ENCODE data around the gene PMVK.
"Not testable (repeated sequence)": the region's sequence is repeated elsewhere in the genome, so short reads cannot be mapped to it uniquely, and the experiment has no call there.

The PMVK gene

GRCh38 chr1:154913273-154913672 is 23.2 kb downstream of the PMVK start:
- DNase-seq (ENCODE audit: low spot score): no peak

DNA sequence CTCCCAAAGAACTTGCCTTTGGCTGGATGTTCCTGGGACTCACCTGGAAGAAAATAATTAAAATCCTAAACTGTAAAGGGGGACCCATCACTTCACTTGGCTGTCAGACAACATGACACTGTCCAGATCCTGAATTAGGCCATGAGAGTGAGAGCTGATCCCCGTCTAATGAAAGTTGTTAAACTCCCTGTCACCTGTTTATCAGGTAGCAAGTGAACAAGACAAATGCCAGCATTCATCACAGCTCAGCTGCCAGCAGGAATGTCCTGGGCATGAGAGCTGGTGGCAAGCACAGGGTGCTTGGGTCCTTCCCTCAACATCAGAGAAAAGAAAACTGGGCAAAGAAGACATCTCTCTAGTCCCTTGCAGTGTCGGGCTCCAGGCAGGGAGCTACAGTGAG is 23.8 kb downstream of the PMVK start:
- DNase-seq (ENCODE audit: low spot score): no peak

GRCh38 chr1:154911691-154912550 is 24.6 kb downstream of the PMVK start:
- no peak for DNase-seq (ENCODE audit: low spot score)

DNA sequence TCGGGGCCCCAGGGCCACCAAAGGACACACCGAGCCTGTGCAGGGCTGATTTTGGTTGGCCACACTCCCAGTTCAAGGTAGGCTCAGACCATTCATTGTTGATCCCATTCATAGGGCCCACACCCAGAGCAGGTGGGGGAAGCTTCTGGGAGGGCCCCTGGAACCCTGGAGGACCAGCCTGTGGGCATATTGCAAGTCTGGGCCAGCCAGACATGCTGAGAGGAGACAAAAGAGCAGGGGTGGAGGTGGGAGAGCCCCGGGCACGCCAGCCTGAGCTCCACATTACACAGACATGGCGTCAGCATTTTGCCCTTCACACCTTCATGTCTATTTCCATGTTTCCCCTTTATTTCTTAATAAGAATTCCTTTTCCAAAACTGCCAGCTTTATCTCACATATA is 25.7 kb downstream of the PMVK start:
- no peak for DNase-seq (ENCODE audit: low spot score)

- DNase-seq (ENCODE audit: low spot score): no peak
Observed at GRCh38 chr1:154908937-154909336, 27.6 kb downstream of the PMVK start.

- DNase-seq (ENCODE audit: low spot score): not testable (repeated sequence)
Observed at GRCh38 chr1:154908129-154908528, 28.4 kb downstream of the PMVK start.

- no peak for DNase-seq (ENCODE audit: low spot score)
Observed at GRCh38 chr1:154906621-154907081, 29.9 kb downstream of the PMVK start.

- DNase-seq (ENCODE audit: low spot score): no peak
Observed at GRCh38 chr1:154902938-154903566, 33.5 kb downstream of the PMVK start.

- DNase-seq (ENCODE audit: low spot score): no peak
Observed at GRCh38 chr1:154901591-154901990, 34.9 kb downstream of the PMVK start.

- DNase-seq (ENCODE audit: low spot score): no peak
Observed at GRCh38 chr1:154899041-154899440, 37.5 kb downstream of the PMVK start.

DNA sequence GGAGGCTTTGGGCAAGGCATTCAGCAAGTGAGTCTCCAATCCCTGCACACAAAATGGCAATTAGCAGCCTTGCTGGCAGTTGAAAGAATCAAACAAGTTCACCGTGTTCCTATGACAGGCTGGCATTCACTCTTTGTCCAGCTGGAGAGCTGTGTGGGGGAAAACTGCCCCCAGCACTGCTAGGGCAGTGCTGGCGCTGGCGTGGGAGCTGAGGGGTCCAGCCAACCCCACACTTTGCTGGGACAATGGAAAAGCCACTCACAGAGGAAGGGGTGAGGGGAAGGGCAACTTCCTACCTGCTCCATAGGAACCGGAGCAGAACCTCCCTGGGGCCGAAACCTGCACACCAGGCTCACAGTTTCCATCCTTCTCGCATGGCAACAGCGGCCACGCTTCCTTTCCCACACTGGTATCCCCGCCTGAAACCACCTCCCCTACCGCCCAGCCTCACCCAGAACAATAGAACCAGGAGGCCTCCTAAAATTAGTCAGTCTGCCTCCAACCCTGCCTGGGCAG is 39.7 kb downstream of the PMVK start:
- DNase-seq (ENCODE audit: low spot score): peak; percentile 64

DNA sequence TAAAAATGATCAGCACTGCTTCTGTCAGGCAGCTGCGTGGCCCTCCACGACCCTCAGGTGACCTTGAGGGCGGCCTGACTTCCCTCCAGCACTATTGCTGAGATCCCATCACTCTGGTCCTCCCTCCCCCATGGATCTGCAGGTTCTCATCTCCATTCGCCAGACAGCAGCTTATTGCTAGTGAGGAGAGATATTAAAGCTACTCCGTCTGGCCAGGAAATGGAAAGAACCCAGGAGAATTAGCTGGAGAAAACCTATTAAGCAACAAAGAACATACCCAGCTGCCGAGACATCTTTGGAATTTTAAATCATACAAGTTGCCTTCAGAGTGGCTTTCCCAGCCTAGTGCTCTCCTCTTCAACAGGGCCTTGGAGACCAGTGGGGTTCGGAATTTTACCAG is 40.7 kb downstream of the PMVK start:
- DNase-seq (ENCODE audit: low spot score): no peak

DNA sequence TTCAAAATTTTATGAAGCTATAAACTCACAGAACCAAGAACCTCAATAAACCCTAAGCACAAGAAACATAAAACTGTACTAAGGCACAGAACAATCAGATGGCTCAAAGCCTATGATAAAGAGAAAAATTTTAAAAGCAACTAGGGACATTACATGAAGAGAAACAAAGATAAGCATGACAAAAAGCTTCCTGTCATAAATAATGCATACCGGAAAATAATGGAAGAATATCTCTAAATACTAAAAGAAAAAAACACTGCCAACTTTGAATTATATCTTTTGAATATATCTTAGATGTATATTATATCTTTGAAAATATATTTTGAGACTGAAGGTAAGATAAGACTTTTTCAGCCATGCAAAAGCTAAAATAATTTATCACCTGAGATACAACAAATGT is 45.1 kb downstream of the PMVK start:
- DNase-seq (ENCODE audit: low spot score): no peak

DNA sequence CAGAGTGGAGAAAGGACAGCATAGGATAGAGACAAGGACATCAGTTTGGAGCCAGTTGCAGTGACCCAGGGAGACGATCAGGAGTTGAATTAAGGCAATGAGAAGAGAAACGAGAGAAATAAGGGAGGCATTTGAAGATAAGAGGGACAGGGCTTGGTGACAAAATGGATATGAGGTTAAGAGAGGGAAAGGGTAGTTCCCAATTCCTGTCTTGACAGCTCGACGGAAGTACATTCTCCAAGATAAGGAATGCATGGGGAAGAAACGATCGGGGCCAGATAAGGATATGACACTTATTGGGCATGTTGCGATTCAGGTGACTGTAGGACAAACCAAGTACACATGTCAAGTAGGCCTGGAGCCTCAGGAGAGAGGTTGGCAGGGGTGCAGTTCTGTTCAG is 47.8 kb downstream of the PMVK start:
- no peak for DNase-seq (ENCODE audit: low spot score)

DNA sequence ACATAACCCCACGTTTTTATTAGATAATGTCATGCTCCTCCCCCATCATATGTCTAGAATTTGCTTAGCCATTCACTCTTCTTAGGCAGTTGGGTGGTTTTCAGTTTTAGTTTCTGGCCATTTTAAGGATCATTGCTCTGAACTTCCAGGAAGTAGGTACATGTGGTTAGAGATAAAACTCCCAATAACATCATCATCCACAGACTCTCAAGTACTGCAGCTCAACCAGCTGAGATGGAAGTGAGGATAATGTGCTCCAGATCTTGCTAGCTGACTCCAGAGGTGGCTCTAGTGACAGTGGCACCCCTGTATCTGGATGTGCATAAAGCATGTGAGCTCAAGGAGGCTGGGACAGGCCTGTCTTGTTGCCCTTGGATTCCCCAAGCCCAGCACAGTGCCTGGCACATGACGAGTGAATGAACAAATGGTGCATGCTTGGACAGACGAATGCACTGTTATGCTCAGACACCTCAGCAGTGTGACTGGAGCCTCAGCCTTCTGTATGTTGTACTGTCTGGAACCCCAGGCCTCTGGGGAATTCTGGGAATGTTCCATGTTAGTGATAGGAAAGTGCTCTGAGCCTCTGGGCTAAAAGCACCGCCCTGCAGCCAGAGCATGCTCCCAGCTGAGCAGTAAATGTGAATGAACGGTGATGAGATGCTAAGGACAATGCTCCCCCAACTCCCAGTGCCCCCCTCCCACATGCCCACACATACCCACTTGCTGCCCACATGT is 50.1 kb downstream of the PMVK start:
- DNase-seq (ENCODE audit: low spot score): no peak

GRCh38 chr1:154884869-154885701 is 51.4 kb downstream of the PMVK start:
- DNase-seq (ENCODE audit: low spot score): no peak

DNA sequence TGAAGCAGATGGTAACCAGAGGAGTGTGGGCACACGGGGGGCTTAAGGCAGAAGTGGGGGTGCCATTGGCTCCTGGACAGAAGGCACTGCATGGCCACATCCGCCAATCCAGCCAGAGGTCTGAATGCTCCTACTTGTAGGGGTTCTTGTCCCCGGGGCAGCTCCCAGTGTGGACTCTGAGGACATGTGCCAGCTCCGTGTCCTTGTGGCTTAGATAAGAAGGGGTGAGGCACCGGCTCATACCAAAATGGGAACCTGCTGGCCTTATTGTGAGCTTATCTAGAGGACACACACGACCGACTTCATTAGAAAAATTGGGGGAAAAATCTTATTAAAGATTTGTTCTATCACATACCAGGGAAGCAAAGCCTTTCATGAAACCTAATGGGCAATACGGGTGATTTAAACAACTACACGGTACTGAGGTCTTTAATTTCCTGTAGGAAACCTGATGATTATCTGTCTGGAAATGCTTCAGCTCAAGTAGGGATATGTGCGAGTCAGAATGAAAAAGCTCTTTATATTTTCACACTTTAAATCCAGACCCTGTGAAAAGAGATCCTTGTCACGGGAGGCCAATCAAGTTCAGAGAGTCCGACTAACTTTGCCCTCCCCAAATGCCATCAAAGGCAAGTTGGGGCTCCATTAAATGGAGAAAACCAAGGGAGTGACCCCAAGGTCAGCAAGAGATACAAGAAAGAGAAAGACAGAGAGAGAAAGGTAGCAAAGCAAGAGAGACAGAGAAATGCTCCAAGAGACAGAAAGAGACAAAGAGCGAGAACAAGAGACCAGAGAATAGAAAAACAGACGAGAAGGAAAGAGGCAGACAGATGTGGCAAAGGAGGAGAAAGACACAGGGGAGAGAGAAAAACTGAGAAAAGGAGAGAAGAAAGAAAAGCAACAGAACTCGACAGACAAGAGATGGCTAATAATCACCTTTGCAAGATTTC is 52.3 kb downstream of the PMVK start:
- DNase-seq (ENCODE audit: low spot score): no peak

DNA sequence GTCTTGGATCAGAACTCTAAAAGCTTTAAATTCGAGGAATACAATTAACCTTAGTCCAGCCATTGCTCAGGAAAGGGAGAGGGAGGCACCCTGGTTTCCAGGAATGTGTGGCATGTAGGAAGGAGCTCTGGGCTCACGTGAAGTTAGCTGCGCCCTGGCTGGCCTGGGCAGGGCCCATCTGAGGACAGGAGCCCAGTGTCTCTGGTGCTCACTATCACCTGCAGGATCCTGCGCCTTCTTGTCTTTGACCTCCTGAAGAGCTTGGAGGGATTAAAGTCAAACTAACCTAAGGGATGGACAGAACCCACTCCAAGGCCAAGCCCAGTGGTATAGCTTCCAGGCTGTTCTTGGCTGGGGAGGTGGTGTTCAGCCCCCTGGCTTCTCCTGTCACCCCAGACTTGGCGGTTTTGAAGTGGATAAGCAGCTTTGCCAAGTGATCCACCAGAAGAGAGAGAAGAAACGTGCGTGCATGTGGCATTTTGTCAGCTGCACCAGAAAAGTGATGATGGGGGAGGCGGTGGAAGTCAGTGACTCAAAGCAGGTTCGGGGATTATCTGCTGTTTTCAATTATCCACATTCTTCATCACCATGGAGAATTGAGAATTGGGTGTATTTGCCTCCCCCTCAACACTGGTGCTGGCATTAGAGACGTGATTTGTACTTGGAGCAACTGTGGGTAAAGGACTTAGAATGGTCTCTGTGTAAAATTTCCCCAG is 54.5 kb downstream of the PMVK start:
- no peak for DNase-seq (ENCODE audit: low spot score)

DNA sequence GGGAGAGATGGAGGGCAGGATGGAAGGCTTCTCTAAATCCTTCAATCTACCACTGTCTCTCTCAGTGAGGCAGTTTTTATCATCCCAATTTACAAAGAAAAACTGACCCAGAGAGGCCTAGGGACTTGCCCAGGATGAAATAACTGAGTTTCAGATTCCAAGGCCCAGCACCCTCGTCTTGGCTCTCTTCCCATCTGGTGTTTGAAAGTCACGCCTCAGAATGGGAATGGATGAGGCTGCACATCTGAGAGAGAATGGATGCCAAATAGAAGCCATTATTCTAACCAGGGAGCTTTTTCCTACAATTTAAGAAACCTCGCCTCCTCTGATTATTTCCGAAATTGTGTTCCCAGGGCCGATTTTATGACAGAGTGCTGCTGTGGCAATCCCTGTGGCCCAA is 55.8 kb downstream of the PMVK start:
- no peak for DNase-seq (ENCODE audit: low spot score)

DNA sequence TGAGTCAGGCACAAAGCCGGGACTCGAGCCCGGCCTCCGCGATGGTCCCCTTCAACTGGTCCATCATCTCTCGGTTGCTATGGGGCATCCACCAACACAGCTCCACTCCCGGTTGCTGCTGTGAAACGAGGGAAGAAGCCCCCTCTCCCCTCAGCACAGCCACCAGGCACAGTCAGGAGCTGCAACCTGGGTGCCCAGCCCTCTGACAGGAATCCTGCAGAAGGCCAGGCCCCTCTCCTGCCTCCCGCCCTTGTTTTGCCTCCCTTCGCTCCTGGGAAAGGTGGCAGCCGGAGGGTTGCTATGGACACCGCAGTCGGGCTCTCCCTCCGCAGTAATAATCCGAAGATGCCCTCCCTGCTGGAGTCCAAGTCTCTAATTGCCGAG is 57.5 kb downstream of the PMVK start:
- DNase-seq (ENCODE audit: low spot score): no peak

Measured in Ammon's horn (tissue), 1 donor.